Transverse colon (tissue), 4 donors: ENCODE measurements around the gene MYRF. TPM values are rescaled to one million over a fixed set of nuclear protein-coding genes. Genes with fewer than 3 reads are reported as not detected.
A peak's percentile ranks its signal among the peaks of the same experiment; 100 is the strongest.

Experiments used
- DNase-seq: peaks from one replicate; pipeline ENCODE4 v3.0.0-alpha.2; 2019
- H3K27ac ChIP-seq, 4 donors: fragments of 200-600 bp; sonication (generic); 2 replicates each; pipeline ENCODE4 v1.5.1; 2016 to 2018; ENCODE audit warnings: inconsistent platforms in 4 of 4
- H3K27me3 ChIP-seq: fragments of 200-600 bp; sonication (generic); 2 replicates; pipeline ENCODE4 v1.5.1; 2017; ENCODE audit warnings: inconsistent platforms
- H3K36me3 ChIP-seq, 4 donors: fragments of 200-600 bp; sonication (generic); 2 replicates each; pipeline ENCODE4 v1.5.1; 2017 to 2019; ENCODE audit warnings: inconsistent platforms in 4 of 4
- H3K4me1 ChIP-seq, 4 donors: fragments of 200-600 bp; sonication (generic); 2 replicates each; pipeline ENCODE4 v1.5.1; 2017 to 2020; ENCODE audit warnings: inconsistent platforms in 4 of 4
- H3K4me3 ChIP-seq, 4 donors: fragments of 200-600 bp; sonication (generic); 1 replicate in 1 of 4; 2 replicates in 3 of 4; pipeline versions ENCODE4 v1.5.1 to v1.6.1; 2017 to 2019; ENCODE audit warnings: inconsistent platforms in 4 of 4
- H3K9me3 ChIP-seq, 2 donors: fragments of 200-600 bp; sonication (generic); 2 replicates each; pipeline ENCODE4 v1.5.1; 2017 to 2019; ENCODE audit warnings: inconsistent platforms in 2 of 2
- CTCF ChIP-seq, 5 experiments: fragments of 200-600 bp in 3 of 5; fragments of 450-650 bp in 2 of 5; sonication (generic) in 3 of 5; IDR thresholded peaks; 1 replicate in 2 of 5; 2 replicates in 3 of 5; pipeline ENCODE4 v1.5.1; 2016 to 2017; ENCODE audit warnings: antibody characterized with exemption in 5 of 5, inconsistent platforms in 3 of 5, mild to moderate bottlenecking in 2 of 5, moderate library complexity in 1 of 5
- EP300 ChIP-seq: sonication (generic); formaldehyde crosslinking; IDR thresholded peaks from one replicate; pipeline ENCODE4 v1.6.1; 2017; ENCODE audit warnings: antibody characterized with exemption, low read depth
- POLR2A ChIP-seq: fragments of 450-650 bp; IDR thresholded peaks from one replicate; pipeline ENCODE4 v1.6.1; 2016; ENCODE audit warnings: antibody characterized with exemption, mild to moderate bottlenecking, moderate library complexity
- POLR2AphosphoS5 ChIP-seq, 3 donors: sonication (generic); formaldehyde crosslinking; IDR thresholded peaks; one replicate each; pipeline ENCODE4 v1.6.1; 2016; ENCODE audit warnings: antibody characterized with exemption in 3 of 3
- WGBS, 2 donors: methylation state at CpG; one replicate each; pipeline ENCODE4 v1.1.5; 2018; ENCODE audit warnings: low coverage in 1 of 2; 5-methylcytosine and 5-hydroxymethylcytosine counted together
- in situ Hi-C, 4 donors: fragments of 200-750 bp; cut with MboI; loops; one replicate each; pipeline versions ENCODE4 v1.15.0 to v1.15.1; 2017; ENCODE audit warnings: low sequenced_read_pairs in 3 of 4, low pct_ligation_motif_present in 1 of 4, low pct_unique_long_range_greater_than_20kb in 1 of 4
- intact Hi-C: fragments of 100-400 bp; cut with DNase I; formaldehyde crosslinking; loops from one replicate; pipeline ENCODE4 v1.15.1; 2023; ENCODE audit warnings: low total_unique reads
- total RNA-seq, 4 donors: library from RNA; depleted of rRNA; stranded (reverse); fragments of >200 nt; gene quantifications; one replicate each; pipeline ENCODE4 v1.1.0, GENCODE V29; 2016

Gene MYRF
- total RNA-seq, 4 donors from 2014 or later = 2.0 to 14.2 (median 10.7) TPM

- peak; percentile 86 for DNase-seq
- in situ Hi-C loops = no loop called here
- Histone ChIP-seq H3K4me3 (no peak overlapping the region), H3K27ac (no peak overlapping the region), H3K27me3 (peaks cover 5% of the 10 kb centered on the region), H3K4me1 (peaks cover 4 to 15% (median 12%) of the 10 kb centered on the region in 4 donors), H3K9me3 (no peaks in the 10 kb centered on the region), H3K36me3 (no peaks in the 10 kb centered on the region)
- intact Hi-C loops = no loop called here
- 61% methylated on average over 17 of the region's 19 CpGs; no CpG with 5 or more reads in 1 of the 2 donors for WGBS, 2 donors
- TF ChIP-seq EP300 = no peak
- peak; percentile 85 to 95 (median 88) for TF ChIP-seq CTCF (IDR thresholded peaks at IDR 0.05)
Observed at GRCh38 chr11:61747192-61747966, 5.1 kb upstream of the MYRF start.

GRCh38 chr11:61747967-61748285, 4.5 kb upstream of the MYRF start:
- Histone ChIP-seq H3K9me3 (no peaks in the 10 kb centered on the region), H3K4me1 (peaks cover 7 to 18% (median 17%) of the 10 kb centered on the region in 4 donors), H3K27me3 (peaks cover 9% of the 10 kb centered on the region), H3K27ac (no peak overlapping the region), H3K36me3 (no peaks in the 10 kb centered on the region), H3K4me3 (no peak overlapping the region)
- WGBS, 2 donors = 48% methylated on average over 3 of the region's 3 CpGs; no CpG with 5 or more reads in 1 of the 2 donors
- in situ Hi-C loops = no loop called here
- intact Hi-C loops = no loop called here
- peak in 1 of 5 experiments; percentile 5 for TF ChIP-seq CTCF (IDR thresholded peaks at IDR 0.05)
- TF ChIP-seq EP300 = no peak
- no peak for TF ChIP-seq POLR2AphosphoS5 (IDR thresholded peaks at IDR 0.05)
- no peak for TF ChIP-seq POLR2A
- no peak for DNase-seq

GRCh38 chr11:61749591-61750217, 2.7 kb upstream of the MYRF start:
- WGBS, 2 donors = 65% methylated on average over 21 of the region's 21 CpGs; no CpG with 5 or more reads in 1 of the 2 donors
- no peak for TF ChIP-seq POLR2A
- TF ChIP-seq CTCF (IDR thresholded peaks at IDR 0.05) = no peak
- Histone ChIP-seq H3K4me3 (no peak overlapping the region), H3K36me3 (no peaks in the 10 kb centered on the region), H3K27me3 (peaks cover 14% of the 10 kb centered on the region), H3K27ac (no peak overlapping the region), H3K4me1 (peaks cover 7 to 21% (median 19%) of the 10 kb centered on the region in 4 donors), H3K9me3 (no peaks in the 10 kb centered on the region)
- in situ Hi-C loops (no loop called here), intact Hi-C loops (no loop called here)
- no peak for DNase-seq

- 88 to 94% methylated on average over 5 of the region's 5 CpGs for WGBS, 2 donors
- DNase-seq = no peak
- peaks cover 14% of the 10 kb centered on the region for H3K27me3 ChIP-seq
- peaks cover 7 to 24% (median 19%) of the 10 kb centered on the region in 4 donors for H3K4me1 ChIP-seq
- H3K27ac ChIP-seq = no peak overlapping the region
- in situ Hi-C loops = no loop called here
- TF ChIP-seq EP300 = no peak
- TF ChIP-seq POLR2AphosphoS5 (IDR thresholded peaks at IDR 0.05) = no peak
- no peak for TF ChIP-seq CTCF (IDR thresholded peaks at IDR 0.05)
- TF ChIP-seq POLR2A = no peak
- H3K36me3 ChIP-seq = no peaks in the 10 kb centered on the region
- H3K4me3 ChIP-seq = no peak overlapping the region
- H3K9me3 ChIP-seq = no peaks in the 10 kb centered on the region
- intact Hi-C loops = no loop called here
Observed at GRCh38 chr11:61750631-61751273, 1.7 kb upstream of the MYRF start.
